ENCODE measurements around the gene AUTS2. TPM values are rescaled to one million over a fixed set of nuclear protein-coding genes. Genes with fewer than 3 reads are reported as not detected.

Gene AUTS2
- total RNA-seq, 1 experiment from 2014 or later = 256 TPM

DNA sequence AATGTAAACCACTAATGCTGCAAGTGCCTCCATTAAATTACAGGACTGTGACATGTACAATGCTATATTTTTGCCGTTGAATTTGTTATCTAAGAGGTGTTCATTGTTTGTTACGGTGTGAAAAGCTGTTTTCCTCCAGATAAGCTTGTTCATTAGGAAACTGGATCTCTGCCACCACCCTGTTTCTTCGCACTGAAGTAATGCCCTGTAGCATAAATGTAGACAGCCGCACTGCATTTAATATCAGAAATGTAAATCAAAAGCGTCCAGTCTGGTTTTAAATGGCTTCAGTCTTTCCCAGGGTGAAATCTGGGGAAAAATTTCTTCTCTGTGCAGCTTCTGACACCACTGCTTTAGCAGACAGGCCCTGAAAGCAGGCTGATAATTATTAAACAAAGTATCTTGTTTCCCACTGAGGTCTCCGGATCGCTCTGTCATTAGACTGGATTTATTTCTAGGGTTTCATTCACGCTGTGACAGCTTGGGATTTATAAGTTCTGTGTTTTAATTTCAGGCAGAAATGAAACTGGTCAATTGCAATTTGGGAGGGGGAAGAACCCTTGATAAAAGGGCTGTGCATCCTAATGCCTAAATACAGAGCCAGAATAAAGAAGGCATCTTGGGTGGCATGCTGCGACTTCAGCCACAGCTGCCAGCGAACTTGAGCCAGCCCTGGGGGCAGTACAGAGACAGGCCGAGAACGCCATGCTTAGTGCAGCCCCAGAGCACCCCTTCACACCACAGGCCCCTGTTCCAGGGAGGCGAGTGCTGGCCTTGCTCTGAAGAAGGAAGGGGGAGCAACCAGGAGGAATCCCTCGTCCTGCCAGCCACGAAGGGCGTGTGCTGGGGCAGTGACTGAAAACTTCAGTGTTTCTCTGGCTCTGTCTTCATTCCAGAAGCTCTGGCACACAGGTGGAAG, 985.9 kb downstream of the AUTS2 start:
- Histone ChIP-seq H3T11ph (ENCODE audit: low read length) (no peak overlapping the region), H4K91ac (ENCODE audit: insufficient read length, low read depth, low read length) (no peak overlapping the region), H2BK5ac (ENCODE audit: insufficient read length, low read length) (no peak overlapping the region), H3K9ac (ENCODE audit: extremely low read depth, insufficient read length, low read length) (no peak overlapping the region), H3K18ac (ENCODE audit: insufficient read length, low read depth, low read length) (no peak overlapping the region), H3K4me1 (ENCODE audit: insufficient read depth, low read length) (peaks cover 9% of the 10 kb centered on the region; the same call in 1 of the 2 replicates), H3K56ac (ENCODE audit: insufficient read length, low read depth, low read length) (no peak overlapping the region), H2AFZ (ENCODE audit: low read length) (no peak overlapping the region), H2BK15ac (ENCODE audit: low read depth, low read length) (no peak overlapping the region), H4K5ac (ENCODE audit: insufficient read length, low read depth, low read length) (no peak overlapping the region), H3K27ac (ENCODE audit: insufficient read length, low read depth, low read length) (no peak overlapping the region), H3K4ac (ENCODE audit: low read depth, low read length) (no peak overlapping the region), H4K8ac (replicated peaks; ENCODE audit: insufficient read length, low read depth, low read length) (no peak overlapping the region), H4K20me1 (ENCODE audit: control insufficient read depth, insufficient read depth, insufficient read length) (no peaks in the 10 kb centered on the region), H2AK5ac (ENCODE audit: insufficient read length, low read length) (no peak overlapping the region), H2BK12ac (ENCODE audit: insufficient read length, low read depth, low read length) (no peak overlapping the region), H3K79me1 (ENCODE audit: insufficient read depth, low read depth, low read length, poor library complexity, severe bottlenecking) (no peaks in the 10 kb centered on the region), H3K27me3 (ENCODE audit: insufficient read depth, low read length) (no peaks in the 10 kb centered on the region), H3K9me3 (ENCODE audit: control insufficient read depth, low read depth, low read length) (no peaks in the 10 kb centered on the region), H3K23me2 (ENCODE audit: insufficient read length, low read depth, low read length, poor library complexity, severe bottlenecking) (no peaks in the 10 kb centered on the region), H3K4me2 (ENCODE audit: insufficient read depth, insufficient read length, low read length) (no peak overlapping the region), H3K14ac (ENCODE audit: insufficient read depth, low read length) (no peak overlapping the region; the same call in 1 of the 2 replicates), H2BK120ac (ENCODE audit: low read depth, low read length, poor library complexity, severe bottlenecking) (no peak overlapping the region), H2BK20ac (ENCODE audit: low read depth, low read length, poor library complexity, severe bottlenecking) (no peak overlapping the region), H3K23ac (ENCODE audit: insufficient read length, low read depth, low read length) (no peak overlapping the region), H3K79me2 (ENCODE audit: insufficient read depth, low read length) (no peaks in the 10 kb centered on the region)
- peaks cover 69 to 79% of the 10 kb centered on the region in 2 experiments for H3K4me1 Mint-ChIP-seq
- TF ChIP-seq, protein P1, sequence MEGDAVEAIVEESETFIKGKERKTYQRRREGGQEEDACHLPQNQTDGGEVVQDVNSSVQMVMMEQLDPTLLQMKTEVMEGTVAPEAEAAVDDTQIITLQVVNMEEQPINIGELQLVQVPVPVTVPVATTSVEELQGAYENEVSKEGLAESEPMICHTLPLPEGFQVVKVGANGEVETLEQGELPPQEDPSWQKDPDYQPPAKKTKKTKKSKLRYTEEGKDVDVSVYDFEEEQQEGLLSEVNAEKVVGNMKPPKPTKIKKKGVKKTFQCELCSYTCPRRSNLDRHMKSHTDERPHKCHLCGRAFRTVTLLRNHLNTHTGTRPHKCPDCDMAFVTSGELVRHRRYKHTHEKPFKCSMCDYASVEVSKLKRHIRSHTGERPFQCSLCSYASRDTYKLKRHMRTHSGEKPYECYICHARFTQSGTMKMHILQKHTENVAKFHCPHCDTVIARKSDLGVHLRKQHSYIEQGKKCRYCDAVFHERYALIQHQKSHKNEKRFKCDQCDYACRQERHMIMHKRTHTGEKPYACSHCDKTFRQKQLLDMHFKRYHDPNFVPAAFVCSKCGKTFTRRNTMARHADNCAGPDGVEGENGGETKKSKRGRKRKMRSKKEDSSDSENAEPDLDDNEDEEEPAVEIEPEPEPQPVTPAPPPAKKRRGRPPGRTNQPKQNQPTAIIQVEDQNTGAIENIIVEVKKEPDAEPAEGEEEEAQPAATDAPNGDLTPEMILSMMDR (conservative IDR thresholded peaks at IDR 0.05) = no peak
- peaks cover 8% of the 10 kb centered on the region for H3K27me3 Mint-ChIP-seq (ENCODE audit: low read depth)
- WGBS (ENCODE audit: extremely low coverage, insufficient read length, low lambda C conversion rate) = no CpG with 5 or more reads among the region's 16 CpGs
- no peaks in the 10 kb centered on the region for H3K9me3 Mint-ChIP-seq
- no peak overlapping the region for H3K4me3 Mint-ChIP-seq
- H3K36me3 Mint-ChIP-seq (ENCODE audit: insufficient read depth in 1 of 3, low read depth in 3 of 3) = no peaks in the 10 kb centered on the region
- peak overlapping the region in 1 of 3 experiments; percentile 62; a peak in 2 of 7 replicates for H3K27ac Mint-ChIP-seq
- no peak for DNase-seq

Measured in H9 (cell line).